PC-3 (cell line): ENCODE data around the gene JPT1. TPM values are rescaled to one million over a fixed set of nuclear protein-coding genes. Genes with fewer than 3 reads are reported as not detected.

ENCODE experiments used
- ATAC-seq: fragments of 200-7000 bp; cut with Tn5 transposase; 2 replicates; pipeline ENCODE4 v1.9.1; 2020; ENCODE audit warnings: mild to moderate bottlenecking, moderate library complexity
- BruUV-seq: library from RNA; stranded (reverse); fragments of 400-500 nt; replicated peaks from 2 replicates; lab custom pipeline; 2021; lab: Mats Ljungman, UMichigan
- CTCF ChIA-PET: fragments of 300-600 bp; sonication (Branson Sonifier 250); formaldehyde crosslinking; loops from one replicate; lab custom pipeline; 2022; ENCODE audit warnings: antibody characterized with exemption; lab: Charles Lee
- POLR2A ChIA-PET: fragments of 300-600 bp; sonication (Branson Sonifier 250); formaldehyde crosslinking; loops from one replicate; lab custom pipeline; 2022; ENCODE audit warnings: antibody characterized with exemption; ENCODE audit not compliant: unreplicated experiment; lab: Charles Lee
- DNase-seq: peaks from one replicate; pipeline ENCODE4 v3.0.0-alpha.2; 2015
- H2AFZ ChIP-seq: fragments of 300-600 bp; sonication (generic); 2 replicates; pipeline ENCODE4 v1.6.0; 2016; ENCODE audit warnings: antibody characterized with exemption, low read length
- H3F3A ChIP-seq: fragments of 300-600 bp; sonication (generic); one replicate; pipeline ENCODE4 v1.6.0; 2017; ENCODE audit warnings: antibody characterized with exemption, low read length, control low read depth, mild to moderate bottlenecking; ENCODE audit not compliant: unreplicated experiment
- H3K27ac ChIP-seq: fragments of 300-600 bp; sonication (generic); 2 replicates; pipeline ENCODE4 v1.5.1; 2016; ENCODE audit warnings: mild to moderate bottlenecking, low read length
- H3K27me3 ChIP-seq: fragments of 300-600 bp; sonication (generic); 2 replicates; pipeline ENCODE4 v1.6.1; 2016; ENCODE audit warnings: low read length, mixed read lengths
- H3K36me3 ChIP-seq: fragments of 300-600 bp; sonication (generic); 2 replicates; pipeline ENCODE4 v1.6.1; 2016; ENCODE audit warnings: low read depth, mixed run types, low read length, mixed read lengths
- H3K4me1 ChIP-seq: fragments of 300-600 bp; sonication (generic); 2 replicates; pipeline ENCODE4 v1.5.1; 2016; ENCODE audit warnings: low read length; ENCODE audit not compliant: insufficient read depth
- H3K4me2 ChIP-seq: fragments of 300-600 bp; sonication (generic); 2 replicates; pipeline ENCODE4 v1.6.0; 2016; ENCODE audit warnings: low read length
- H3K4me3 ChIP-seq: fragments of 300-600 bp; sonication (generic); 2 replicates; pipeline ENCODE4 v1.5.1; 2016; ENCODE audit warnings: mild to moderate bottlenecking, low read length, mixed read lengths
- H3K79me2 ChIP-seq: fragments of 300-600 bp; sonication (generic); 2 replicates; pipeline ENCODE4 v1.6.1; 2017; ENCODE audit warnings: low read length, mixed read lengths
- H3K9ac ChIP-seq: fragments of 300-600 bp; sonication (generic); 2 replicates; pipeline ENCODE4 v1.6.0; 2016; ENCODE audit warnings: mild to moderate bottlenecking, low read length
- H3K9me2 ChIP-seq: fragments of 300-600 bp; sonication (generic); replicated peaks from 2 replicates; pipeline ENCODE4 v1.6.1; 2016; ENCODE audit warnings: mixed run types, low read length, mixed read lengths
- H3K9me3 ChIP-seq: fragments of 300-600 bp; sonication (generic); 2 replicates; pipeline ENCODE4 v1.6.1; 2016; ENCODE audit warnings: low read length, mixed read lengths
- H4K20me1 ChIP-seq: fragments of 300-600 bp; sonication (generic); 2 replicates; pipeline ENCODE4 v1.6.1; 2016; ENCODE audit warnings: low read length, mixed read lengths
- EZH2 ChIP-seq: fragments of 300-600 bp; sonication (generic); IDR thresholded peaks from one replicate; pipeline ENCODE4 v1.6.1; 2017; ENCODE audit warnings: antibody characterized with exemption, mild to moderate bottlenecking, low read length; ENCODE audit not compliant: unreplicated experiment
- EZH2phosphoT487 ChIP-seq: fragments of 300-600 bp; sonication (generic); IDR thresholded peaks from 2 replicates; pipeline ENCODE4 v1.6.1; 2018; ENCODE audit warnings: mild to moderate bottlenecking, antibody characterized with exemption, low read length, borderline replicate concordance
- intact Hi-C: fragments of 100-400 bp; cut with micrococcal nuclease; formaldehyde crosslinking; loops from 2 replicates; pipeline ENCODE4 v1.9.0; 2023
- total RNA-seq: library from RNA; depleted of rRNA; stranded (reverse); fragments of >200 nt; gene quantifications from 2 replicates; pipeline ENCODE4 v1.2.3, GENCODE V29; 2014
- TF ChIP-seq, protein P1 (sequence below): fragments of 300-600 bp; sonication (generic); conservative IDR thresholded peaks from 2 replicates; pipeline ENCODE4 v1.5.1; 2017; ENCODE audit warnings: antibody characterized with exemption, low read depth, mild to moderate bottlenecking, low read length

Gene JPT1
- total RNA-seq, 1 experiment from 2014 or later = 674 TPM

DNA sequence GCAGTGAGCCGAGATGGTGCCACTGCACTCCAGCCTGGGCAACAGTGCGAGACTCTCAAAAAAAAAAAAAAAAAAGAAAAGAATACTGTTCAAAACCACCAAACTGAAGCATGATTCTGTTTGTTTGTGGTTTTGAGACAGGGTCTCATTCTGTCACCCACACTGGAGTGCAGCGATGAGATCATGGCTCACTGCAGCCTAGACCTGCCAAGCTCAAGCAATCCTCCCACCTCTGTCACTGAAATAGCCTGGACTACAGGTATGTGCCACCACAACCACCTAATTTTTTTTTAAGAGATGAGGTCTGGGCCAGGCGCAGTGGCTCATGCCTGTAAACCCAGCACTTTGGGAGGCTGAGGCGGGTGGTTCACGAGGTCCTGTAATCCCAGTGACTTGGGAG lies 24.1 kb upstream of the JPT1 start:
- peaks cover 49% of the 10 kb centered on the region for H4K20me1 ChIP-seq
- TF ChIP-seq EZH2phosphoT487 = no peak
- TF ChIP-seq, protein P1, sequence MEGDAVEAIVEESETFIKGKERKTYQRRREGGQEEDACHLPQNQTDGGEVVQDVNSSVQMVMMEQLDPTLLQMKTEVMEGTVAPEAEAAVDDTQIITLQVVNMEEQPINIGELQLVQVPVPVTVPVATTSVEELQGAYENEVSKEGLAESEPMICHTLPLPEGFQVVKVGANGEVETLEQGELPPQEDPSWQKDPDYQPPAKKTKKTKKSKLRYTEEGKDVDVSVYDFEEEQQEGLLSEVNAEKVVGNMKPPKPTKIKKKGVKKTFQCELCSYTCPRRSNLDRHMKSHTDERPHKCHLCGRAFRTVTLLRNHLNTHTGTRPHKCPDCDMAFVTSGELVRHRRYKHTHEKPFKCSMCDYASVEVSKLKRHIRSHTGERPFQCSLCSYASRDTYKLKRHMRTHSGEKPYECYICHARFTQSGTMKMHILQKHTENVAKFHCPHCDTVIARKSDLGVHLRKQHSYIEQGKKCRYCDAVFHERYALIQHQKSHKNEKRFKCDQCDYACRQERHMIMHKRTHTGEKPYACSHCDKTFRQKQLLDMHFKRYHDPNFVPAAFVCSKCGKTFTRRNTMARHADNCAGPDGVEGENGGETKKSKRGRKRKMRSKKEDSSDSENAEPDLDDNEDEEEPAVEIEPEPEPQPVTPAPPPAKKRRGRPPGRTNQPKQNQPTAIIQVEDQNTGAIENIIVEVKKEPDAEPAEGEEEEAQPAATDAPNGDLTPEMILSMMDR = no peak
- no peak for TF ChIP-seq EZH2
- no peak for DNase-seq
- H3K27ac ChIP-seq = no peak overlapping the region
- peaks cover 23% of the 10 kb centered on the region for H3K4me1 ChIP-seq
- ChIA-PET POLR2A (no interaction called here), CTCF (no interaction called here)
- H3K4me2 ChIP-seq = no peak overlapping the region
- H2AFZ ChIP-seq = no peak overlapping the region
- peaks cover 64% of the 10 kb centered on the region for H3K36me3 ChIP-seq
- intact Hi-C loops = no loop called here
- H3K79me2 ChIP-seq = peaks cover 96% of the 10 kb centered on the region
- H3K4me3 ChIP-seq = no peak overlapping the region
- no peaks in the 10 kb centered on the region for H3K27me3 ChIP-seq
- no TSS peak for BruUV-seq
- no peaks in the 10 kb centered on the region for H3K9me3 ChIP-seq
- no peak overlapping the region for H3K9ac ChIP-seq
- no peak for ATAC-seq
- H3F3A ChIP-seq = peaks cover 7% of the 10 kb centered on the region
- H3K9me2 ChIP-seq = no peaks in the 10 kb centered on the region

DNA sequence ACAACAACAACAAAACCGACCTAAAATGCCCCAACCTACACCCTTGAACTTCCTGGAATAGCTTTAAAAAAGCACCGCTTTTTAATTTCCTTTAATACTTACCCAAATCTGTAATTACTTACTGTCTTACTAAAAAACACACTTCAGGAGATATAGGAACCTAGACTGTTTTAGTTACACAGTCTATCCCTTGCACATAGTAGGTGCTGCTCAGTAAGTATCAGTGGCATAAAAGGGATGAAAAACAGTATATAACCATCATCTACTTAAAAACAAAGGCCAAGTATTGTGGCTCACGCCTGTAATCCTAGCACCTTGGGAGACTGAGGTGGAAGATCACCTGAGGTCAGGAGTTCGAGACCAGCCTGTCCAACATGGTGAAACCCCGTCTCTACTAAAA lies 22.3 kb upstream of the JPT1 start:
- CTCF ChIA-PET = no interaction called here
- H3K4me3 ChIP-seq = no peak overlapping the region
- no peak for DNase-seq
- TF ChIP-seq EZH2 = no peak
- H3F3A ChIP-seq = peaks cover 7% of the 10 kb centered on the region
- H3K9me2 ChIP-seq = no peaks in the 10 kb centered on the region
- intact Hi-C loops = no loop called here
- peaks cover 18% of the 10 kb centered on the region; the same call in 1 of the 2 replicates for H3K4me1 ChIP-seq
- H3K9ac ChIP-seq = no peak overlapping the region
- POLR2A ChIA-PET = interaction anchor here (0.6 kb wide), 1 partner anchor 187 kb away, joined by 3 read pairs; no protein-coding TSS in a partner anchor
- H3K9me3 ChIP-seq = no peaks in the 10 kb centered on the region
- peaks cover 78% of the 10 kb centered on the region for H3K36me3 ChIP-seq
- no peak for ATAC-seq
- H3K27me3 ChIP-seq = no peaks in the 10 kb centered on the region
- H2AFZ ChIP-seq = no peak overlapping the region
- no peak overlapping the region for H3K4me2 ChIP-seq
- no TSS peak for BruUV-seq
- H4K20me1 ChIP-seq = peaks cover 45% of the 10 kb centered on the region
- H3K79me2 ChIP-seq = peaks cover 99% of the 10 kb centered on the region
- no peak overlapping the region for H3K27ac ChIP-seq

DNA sequence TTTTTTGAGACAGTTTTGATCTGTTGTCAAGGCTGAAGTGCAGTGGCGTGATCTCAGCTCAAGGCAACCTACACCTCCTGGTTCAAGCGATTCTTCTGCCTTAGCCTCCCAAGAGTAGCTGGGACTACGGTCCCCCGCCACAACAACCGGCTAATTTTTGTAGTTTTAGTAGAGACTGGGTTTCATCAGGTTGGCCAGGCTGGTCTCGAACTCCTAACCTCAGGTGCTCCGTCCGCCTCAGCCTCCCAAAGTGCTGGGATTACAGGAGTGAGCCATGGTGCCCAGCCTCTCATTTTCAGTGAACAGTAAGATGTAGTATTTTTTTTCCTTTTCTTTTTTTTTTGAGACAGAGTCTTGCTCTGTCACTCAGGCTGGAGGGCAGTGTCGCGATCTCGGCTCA lies 20.7 kb upstream of the JPT1 start:
- ATAC-seq = no peak
- peaks cover 79% of the 10 kb centered on the region for H3K36me3 ChIP-seq
- CTCF ChIA-PET = no interaction called here

More for the DNA sequence above, 20.7 kb upstream of the JPT1 start:
- TF ChIP-seq EZH2phosphoT487 = no peak
- TF ChIP-seq, protein P1 = no peak
- Histone ChIP-seq H3K4me1 (peaks cover 8% of the 10 kb centered on the region; the same call in 1 of the 2 replicates), H3K9me2 (no peaks in the 10 kb centered on the region), H3K27me3 (no peaks in the 10 kb centered on the region), H3K27ac (no peak overlapping the region), H2AFZ (no peak overlapping the region), H3K9ac (no peak overlapping the region), H3K9me3 (no peaks in the 10 kb centered on the region), H3K4me2 (no peak overlapping the region), H3K79me2 (peaks cover 98% of the 10 kb centered on the region), H3K4me3 (no peak overlapping the region), H4K20me1 (peaks cover 30% of the 10 kb centered on the region), H3F3A (peaks cover 7% of the 10 kb centered on the region)
- POLR2A ChIA-PET = no interaction called here
- DNase-seq = no peak
- intact Hi-C loops = no loop called here
- no TSS peak for BruUV-seq
